OCI-LY3 (cell line): ENCODE measurements around the gene PRRG3.

ENCODE experiments used
- CTCF ChIP-seq: fragments of 200-600, 300-600 bp; sonication (generic); IDR thresholded peaks from 2 replicates; pipeline ENCODE4 v1.5.1; 2014; ENCODE audit warnings: antibody characterized with exemption, low read length, low read depth
- EZH2phosphoT487 ChIP-seq: fragments of 200-600 bp; shearing (Covaris generic); IDR thresholded peaks from 2 replicates; pipeline ENCODE4 v1.6.1; 2018; ENCODE audit warnings: antibody characterized with exemption, mixed run types, low read depth

- TF ChIP-seq CTCF (no peak), EZH2phosphoT487 (no peak)
Measured at GRCh38 chrX:151688695-151689094, 6.6 kb upstream of the PRRG3 start.
